ENCODE data around the gene BCAS4.

Gene BCAS4

DNA sequence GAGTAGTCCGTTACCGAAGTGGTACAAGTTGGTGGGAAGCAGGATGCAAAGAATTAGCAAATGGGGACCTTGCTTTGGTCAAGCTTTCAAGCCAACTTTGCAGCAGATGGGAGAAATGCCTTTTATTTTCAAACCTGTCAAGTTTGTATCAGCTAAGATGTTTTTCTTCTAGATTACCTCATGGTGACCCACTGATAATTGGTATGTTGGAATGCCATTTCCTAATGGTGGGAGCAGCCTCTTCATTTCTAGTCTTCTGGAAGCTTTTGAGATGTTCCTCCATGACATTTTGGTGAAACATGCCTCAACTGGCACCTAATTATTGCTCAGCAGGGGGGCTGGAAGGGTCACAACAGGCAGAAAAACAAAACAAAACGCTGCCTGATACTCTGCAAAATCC lies 92.7 kb downstream of the BCAS4 start:
- no peak for TF ChIP-seq EZH2 (IDR thresholded peaks at IDR 0.05; ENCODE audit: borderline replicate concordance, low read length)
- TF ChIP-seq, protein P1, sequence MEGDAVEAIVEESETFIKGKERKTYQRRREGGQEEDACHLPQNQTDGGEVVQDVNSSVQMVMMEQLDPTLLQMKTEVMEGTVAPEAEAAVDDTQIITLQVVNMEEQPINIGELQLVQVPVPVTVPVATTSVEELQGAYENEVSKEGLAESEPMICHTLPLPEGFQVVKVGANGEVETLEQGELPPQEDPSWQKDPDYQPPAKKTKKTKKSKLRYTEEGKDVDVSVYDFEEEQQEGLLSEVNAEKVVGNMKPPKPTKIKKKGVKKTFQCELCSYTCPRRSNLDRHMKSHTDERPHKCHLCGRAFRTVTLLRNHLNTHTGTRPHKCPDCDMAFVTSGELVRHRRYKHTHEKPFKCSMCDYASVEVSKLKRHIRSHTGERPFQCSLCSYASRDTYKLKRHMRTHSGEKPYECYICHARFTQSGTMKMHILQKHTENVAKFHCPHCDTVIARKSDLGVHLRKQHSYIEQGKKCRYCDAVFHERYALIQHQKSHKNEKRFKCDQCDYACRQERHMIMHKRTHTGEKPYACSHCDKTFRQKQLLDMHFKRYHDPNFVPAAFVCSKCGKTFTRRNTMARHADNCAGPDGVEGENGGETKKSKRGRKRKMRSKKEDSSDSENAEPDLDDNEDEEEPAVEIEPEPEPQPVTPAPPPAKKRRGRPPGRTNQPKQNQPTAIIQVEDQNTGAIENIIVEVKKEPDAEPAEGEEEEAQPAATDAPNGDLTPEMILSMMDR (IDR thresholded peaks at IDR 0.05; ENCODE audit: low read length) = no peak
- Histone ChIP-seq H3K4me2 (ENCODE audit: low read length) (no peak overlapping the region), H3K9me3 (ENCODE audit: low read length) (peaks cover 5% of the 10 kb centered on the region; the same call in 1 of the 2 replicates), H3K79me2 (ENCODE audit: insufficient read depth, low read length) (no peaks in the 10 kb centered on the region), H4K20me1 (ENCODE audit: insufficient read depth, low read length) (no peaks in the 10 kb centered on the region), H3K4me3 (ENCODE audit: low read depth, low read length, poor library complexity, severe bottlenecking) (no peak overlapping the region), H3K27me3 (ENCODE audit: insufficient read depth, low read length) (no peaks in the 10 kb centered on the region), H3K9ac (ENCODE audit: low read length) (no peak overlapping the region), H3F3A (ENCODE audit: insufficient read depth, low read length) (no peaks in the 10 kb centered on the region; the same call in 1 of the 2 replicates), H2AFZ (ENCODE audit: low read length) (no peak overlapping the region), H3K4me1 (ENCODE audit: insufficient read depth, low read length, severe bottlenecking) (no peaks in the 10 kb centered on the region), H3K9me2 (ENCODE audit: low read depth, low read length) (no peaks in the 10 kb centered on the region), H3K27ac (ENCODE audit: low read depth, low read length, poor library complexity, severe bottlenecking) (no peak overlapping the region), H3K36me3 (ENCODE audit: insufficient read depth, low read length) (peaks cover 50% of the 10 kb centered on the region)

DNA sequence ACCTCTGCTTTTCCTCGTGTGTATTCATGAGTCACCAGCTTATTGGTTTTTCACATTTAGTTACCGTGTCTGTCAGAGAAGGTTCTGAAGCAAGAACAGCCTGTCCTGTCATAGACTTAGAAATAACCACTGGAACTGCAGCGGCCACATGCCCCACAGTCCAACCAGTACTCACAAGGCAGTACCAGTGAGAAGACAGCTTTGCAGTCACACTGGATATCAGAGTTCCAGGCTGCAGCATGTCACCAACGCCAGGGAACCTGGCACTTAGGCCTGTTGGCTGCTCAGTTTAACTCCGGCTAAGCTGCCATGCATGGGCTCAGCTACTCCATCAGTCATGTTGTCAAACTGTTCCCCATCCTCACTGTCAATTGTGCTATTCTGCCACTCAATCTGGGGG lies 96.3 kb downstream of the BCAS4 start:
- Histone ChIP-seq H2AFZ (ENCODE audit: low read length) (no peak overlapping the region), H3K27me3 (ENCODE audit: insufficient read depth, low read length) (no peaks in the 10 kb centered on the region), H3K36me3 (ENCODE audit: insufficient read depth, low read length) (peaks cover 74% of the 10 kb centered on the region), H3K27ac (ENCODE audit: low read depth, low read length, poor library complexity, severe bottlenecking) (peak overlapping the region; percentile 17), H3F3A (ENCODE audit: insufficient read depth, low read length) (no peaks in the 10 kb centered on the region; the same call in 1 of the 2 replicates), H4K20me1 (ENCODE audit: insufficient read depth, low read length) (no peaks in the 10 kb centered on the region), H3K9ac (ENCODE audit: low read length) (no peak overlapping the region), H3K4me1 (ENCODE audit: insufficient read depth, low read length, severe bottlenecking) (no peaks in the 10 kb centered on the region), H3K4me3 (ENCODE audit: low read depth, low read length, poor library complexity, severe bottlenecking) (no peak overlapping the region), H3K79me2 (ENCODE audit: insufficient read depth, low read length) (no peaks in the 10 kb centered on the region), H3K9me2 (ENCODE audit: low read depth, low read length) (no peaks in the 10 kb centered on the region), H3K4me2 (ENCODE audit: low read length) (no peak overlapping the region), H3K9me3 (ENCODE audit: low read length) (no peaks in the 10 kb centered on the region)
- TF ChIP-seq, protein P1 (IDR thresholded peaks at IDR 0.05; ENCODE audit: low read length) = no peak
- TF ChIP-seq EZH2 (IDR thresholded peaks at IDR 0.05; ENCODE audit: borderline replicate concordance, low read length) = no peak

DNA sequence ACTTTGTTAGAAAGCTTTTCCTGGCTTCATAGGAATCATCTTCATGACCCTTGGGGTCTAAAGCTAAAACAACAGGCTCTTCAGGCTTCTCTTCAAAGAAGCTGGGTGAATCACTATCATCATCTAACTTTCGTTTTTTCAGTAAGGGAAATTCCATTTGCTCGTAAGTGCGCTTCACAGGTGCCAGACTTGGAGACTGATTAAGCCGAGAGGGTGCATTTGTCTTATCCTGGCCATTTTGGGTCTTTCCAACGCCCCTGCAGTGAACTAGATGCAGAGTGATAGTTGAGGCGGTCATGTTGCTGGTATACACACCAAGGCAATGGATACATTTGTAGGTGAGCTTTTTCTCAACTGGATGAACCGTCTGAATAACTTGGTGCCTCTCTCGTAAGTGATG lies 97.5 kb downstream of the BCAS4 start:
- peaks cover 87% of the 10 kb centered on the region for H3K36me3 ChIP-seq (ENCODE audit: insufficient read depth, low read length)

More for the DNA sequence above, 97.5 kb downstream of the BCAS4 start:
- H3K27me3 ChIP-seq (ENCODE audit: insufficient read depth, low read length) = no peaks in the 10 kb centered on the region
- H3K9me3 ChIP-seq (ENCODE audit: low read length) = no peaks in the 10 kb centered on the region
- H3K4me3 ChIP-seq (ENCODE audit: low read depth, low read length, poor library complexity, severe bottlenecking) = no peak overlapping the region
- H3K4me1 ChIP-seq (ENCODE audit: insufficient read depth, low read length, severe bottlenecking) = no peaks in the 10 kb centered on the region
- no peak overlapping the region for H2AFZ ChIP-seq (ENCODE audit: low read length)
- no peaks in the 10 kb centered on the region for H3K79me2 ChIP-seq (ENCODE audit: insufficient read depth, low read length)
- no peak overlapping the region for H3K9ac ChIP-seq (ENCODE audit: low read length)
- no peak for TF ChIP-seq EZH2 (IDR thresholded peaks at IDR 0.05; ENCODE audit: borderline replicate concordance, low read length)
- TF ChIP-seq, protein P1 (IDR thresholded peaks at IDR 0.05; ENCODE audit: low read length) = no peak
- H3K27ac ChIP-seq (ENCODE audit: low read depth, low read length, poor library complexity, severe bottlenecking) = no peak overlapping the region
- no peaks in the 10 kb centered on the region for H4K20me1 ChIP-seq (ENCODE audit: insufficient read depth, low read length)
- H3F3A ChIP-seq (ENCODE audit: insufficient read depth, low read length) = no peaks in the 10 kb centered on the region; the same call in 1 of the 2 replicates
- no peak overlapping the region for H3K4me2 ChIP-seq (ENCODE audit: low read length)
- no peaks in the 10 kb centered on the region for H3K9me2 ChIP-seq (ENCODE audit: low read depth, low read length)
